IMR-90 (cell line): ENCODE results near the gene MACF1. TPM values are rescaled to one million over a fixed set of nuclear protein-coding genes. Genes with fewer than 3 reads are reported as not detected.

Experiments used
- ATAC-seq: fragments of 200-7000 bp; cut with Tn5 transposase; 2 replicates; pipeline ENCODE4 v1.9.1; 2020; ENCODE audit warnings: low read depth, mild to moderate bottlenecking, moderate library complexity
- BruUV-seq: library from RNA; stranded (reverse); fragments of 400-500 nt; replicated peaks from 2 replicates; lab custom pipeline; 2021; lab: Mats Ljungman, UMichigan
- CTCF ChIA-PET: fragments of 300-600 bp; formaldehyde crosslinking; extraction: SDS; loops from one replicate; lab custom pipeline; 2021; ENCODE audit warnings: antibody characterized with exemption; lab: Yijun Ruan, JAX
- POLR2A ChIA-PET: fragments of 300-600 bp; sonication (Branson Sonifier 250); formaldehyde crosslinking; loops from one replicate; lab custom pipeline; 2022; ENCODE audit warnings: antibody characterized with exemption; ENCODE audit not compliant: unreplicated experiment; lab: Charles Lee
- DNase-seq: peaks from one replicate; pipeline ENCODE4 v3.0.0; 2013
- H2AFZ ChIP-seq: replicated peaks from 2 replicates; pipeline ENCODE3; 2013; ENCODE audit warnings: low read length, mild to moderate bottlenecking; ENCODE audit not compliant: poor library complexity
- H2AK5ac ChIP-seq: 2 replicates; pipeline ENCODE4 v1.6.1; 2013; ENCODE audit warnings: low read depth, low read length, inconsistent platforms
- H2AK9ac ChIP-seq: replicated peaks from 2 replicates; pipeline ENCODE3; 2013; ENCODE audit warnings: mild to moderate bottlenecking, low read depth, low read length, moderate library complexity; ENCODE audit not compliant: poor library complexity
- H2BK120ac ChIP-seq: 2 replicates; pipeline ENCODE4 v1.6.1; 2013; ENCODE audit warnings: low read depth, low read length, inconsistent platforms
- H2BK15ac ChIP-seq: 3 replicates; pipeline ENCODE4 v1.6.1; 2013; ENCODE audit warnings: low read depth, low read length, inconsistent platforms
- H2BK20ac ChIP-seq: 2 replicates; pipeline ENCODE4 v1.6.1; 2013; ENCODE audit warnings: low read depth, mild to moderate bottlenecking, inconsistent platforms, low read length, moderate library complexity
- H2BK5ac ChIP-seq: 2 replicates; pipeline ENCODE4 v1.6.1; 2013; ENCODE audit warnings: mild to moderate bottlenecking, low read depth, low read length, inconsistent platforms; ENCODE audit not compliant: poor library complexity, severe bottlenecking
- H3K14ac ChIP-seq: replicated peaks from 2 replicates; pipeline ENCODE4 v1.6.1; 2013; ENCODE audit warnings: low read depth, low read length, inconsistent platforms
- H3K18ac ChIP-seq: 2 replicates; pipeline ENCODE4 v1.6.1; 2013; ENCODE audit warnings: low read depth, low read length, control low read depth
- H3K23ac ChIP-seq: 2 replicates; pipeline ENCODE4 v1.6.1; 2013; ENCODE audit warnings: low read depth, low read length, inconsistent platforms
- H3K27ac ChIP-seq: 2 replicates; pipeline ENCODE4 v1.5.1; 2013; ENCODE audit warnings: mild to moderate bottlenecking, control low read depth, low read length; ENCODE audit not compliant: insufficient read depth
- H3K27me3 ChIP-seq: 2 replicates; pipeline ENCODE4 v1.6.1; 2013; ENCODE audit warnings: low read length; ENCODE audit not compliant: control insufficient read depth, insufficient read depth
- H3K36me3 ChIP-seq: 2 replicates; pipeline ENCODE4 v1.6.1; 2013; ENCODE audit warnings: low read length, mixed read lengths; ENCODE audit not compliant: control insufficient read depth, insufficient read depth
- H3K4ac ChIP-seq: 2 replicates; pipeline ENCODE4 v1.6.1; 2013; ENCODE audit warnings: low read depth, low read length, inconsistent platforms
- H3K4me1 ChIP-seq: 2 replicates; pipeline ENCODE4 v1.6.1; 2013; ENCODE audit warnings: low read length, mixed read lengths; ENCODE audit not compliant: control insufficient read depth, insufficient read depth
- H3K4me2 ChIP-seq: 2 replicates; pipeline ENCODE4 v1.6.1; 2013; ENCODE audit warnings: low read depth, mild to moderate bottlenecking, control low read depth, low read length, moderate library complexity
- H3K4me3 ChIP-seq: 2 replicates; pipeline ENCODE4 v1.5.1; 2013; ENCODE audit warnings: low read depth, mild to moderate bottlenecking, control low read depth, low read length, moderate library complexity; ENCODE audit not compliant: insufficient read depth
- H3K56ac ChIP-seq: 2 replicates; pipeline ENCODE4 v1.6.1; 2013; ENCODE audit warnings: low read length, inconsistent platforms; ENCODE audit not compliant: insufficient read depth; ENCODE audit errors: extremely low read depth
- H3K79me1 ChIP-seq, 2 experiments: 2 replicates each; pipeline ENCODE4 v1.6.1; 2013; ENCODE audit warnings: low read length in 2 of 2, inconsistent platforms in 1 of 2, low read depth in 1 of 2
- H3K9ac ChIP-seq: 2 replicates; pipeline ENCODE4 v1.6.1; 2013; ENCODE audit warnings: low read depth, low read length, control low read depth
- H3K9me1 ChIP-seq: 2 replicates; pipeline ENCODE4 v1.6.1; 2013; ENCODE audit warnings: low read length, inconsistent platforms; ENCODE audit not compliant: insufficient read depth
- H3K9me3 ChIP-seq: 2 replicates; pipeline ENCODE4 v1.6.1; 2013; ENCODE audit warnings: low read length; ENCODE audit not compliant: control insufficient read depth, insufficient read depth
- H4K20me1 ChIP-seq: 2 replicates; pipeline ENCODE4 v1.6.1; 2013; ENCODE audit warnings: low read length, inconsistent platforms; ENCODE audit not compliant: insufficient read depth
- H4K5ac ChIP-seq: 2 replicates; pipeline ENCODE4 v1.6.1; 2013; ENCODE audit warnings: mild to moderate bottlenecking, low read depth, low read length, control low read depth
- H4K8ac ChIP-seq, 2 experiments: 2 replicates each; pipeline ENCODE4 v1.6.1; 2013; ENCODE audit warnings: low read depth in 2 of 2, low read length in 2 of 2, control low read depth in 1 of 2, inconsistent platforms in 1 of 2
- H4K91ac ChIP-seq: 2 replicates; pipeline ENCODE4 v1.6.1; 2013; ENCODE audit warnings: low read depth, low read length, inconsistent platforms; ENCODE audit not compliant: insufficient read depth
- BHLHE40 ChIP-seq: fragments of 150-350 bp; IDR thresholded peaks from 2 replicates; pipeline ENCODE4 v1.6.1; 2016; ENCODE audit warnings: mild to moderate bottlenecking, low read depth, low read length
- CEBPB ChIP-seq: IDR thresholded peaks from 2 replicates; pipeline ENCODE4 v1.6.1; 2012; ENCODE audit warnings: low read depth, low read length, improper control_type of control experiment
- CHD1 ChIP-seq: IDR thresholded peaks from 2 replicates; pipeline ENCODE4 v1.6.1; 2012; ENCODE audit warnings: low read depth, low read length, improper control_type of control experiment
- CTCF ChIP-seq: conservative IDR thresholded peaks from 2 replicates; pipeline ENCODE4 v1.5.1; 2012; ENCODE audit warnings: mild to moderate bottlenecking, low read depth, low read length, improper control_type of control experiment
- FOS ChIP-seq: fragments of 150-350 bp; IDR thresholded peaks from 2 replicates; pipeline ENCODE4 v1.6.1; 2016; ENCODE audit warnings: low read depth, low read length
- MAFK ChIP-seq: IDR thresholded peaks from 2 replicates; pipeline ENCODE4 v1.6.1; 2012; ENCODE audit warnings: low read depth, low read length, improper control_type of control experiment
- MXI1 ChIP-seq: IDR thresholded peaks from 2 replicates; pipeline ENCODE4 v1.6.1; 2012; ENCODE audit warnings: low read depth, mild to moderate bottlenecking, low read length, moderate library complexity, borderline replicate concordance
- NFE2L2 ChIP-seq: fragments of 150-350 bp; IDR thresholded peaks from 2 replicates; pipeline ENCODE4 v1.6.1; 2016; ENCODE audit warnings: low read depth, mild to moderate bottlenecking, low read length
- POLR2A ChIP-seq: IDR thresholded peaks from 2 replicates; pipeline ENCODE4 v1.6.1; 2012; ENCODE audit warnings: mild to moderate bottlenecking, low read depth, low read length
- SMC3 ChIP-seq: fragments of 150-350 bp; IDR thresholded peaks from 2 replicates; pipeline ENCODE4 v1.6.1; 2016; ENCODE audit warnings: low read depth, mild to moderate bottlenecking, antibody characterized with exemption, low read length, moderate library complexity
- USF2 ChIP-seq: fragments of 150-350 bp; IDR thresholded peaks from 2 replicates; pipeline ENCODE4 v1.6.1; 2017; ENCODE audit warnings: mild to moderate bottlenecking, antibody characterized with exemption, low read length, low read depth
- WGBS, 2 experiments: methylation state at CpG; one replicate each; pipeline versions ENCODE4 v1.1.5 to v1.1.7; 2013; ENCODE audit warnings: missing lambda C conversion rate in 2 of 2; ENCODE audit not compliant: insufficient read length in 1 of 2; ENCODE audit errors: extremely low coverage in 2 of 2; 5-methylcytosine and 5-hydroxymethylcytosine counted together
- dilution Hi-C: fragments of 300-500 bp; cut with HindIII; formaldehyde crosslinking; loops from one replicate; pipeline ENCODE4 v1.14.3; 2018; ENCODE audit warnings: low sequenced_read_pairs; ENCODE audit not compliant: unreplicated experiment
- in situ Hi-C: fragments of 300-500 bp; cut with MboI; formaldehyde crosslinking; loops from 3 replicates; pipeline ENCODE4 v1.14.3; 2019; ENCODE audit warnings: low sequenced_read_pairs, inconsistent platforms, mixed read lengths
- intact Hi-C: fragments of 100-400 bp; cut with micrococcal nuclease; formaldehyde crosslinking; loops from 2 replicates; pipeline ENCODE4 v1.10.0; 2022
- polyA plus RNA-seq, 3 experiments: library from polyadenylated mRNA; depleted of rRNA; stranded (reverse); fragments of >200 nt; gene quantifications; 2 replicates each; pipeline ENCODE4 v1.2.3, GENCODE V29; 2012; ENCODE audit warnings: low replicate concordance in 1 of 3
- total RNA-seq: library from RNA; depleted of rRNA; stranded (reverse); fragments of >200 nt; gene quantifications from 2 replicates; pipeline ENCODE4 v1.2.3, GENCODE V29; 2012

The MACF1 gene
- total and polyA plus RNA-seq, 2 of the 4 experiments (the other 2 are of a cell fraction), result 67.6 to 369 TPM

DNA sequence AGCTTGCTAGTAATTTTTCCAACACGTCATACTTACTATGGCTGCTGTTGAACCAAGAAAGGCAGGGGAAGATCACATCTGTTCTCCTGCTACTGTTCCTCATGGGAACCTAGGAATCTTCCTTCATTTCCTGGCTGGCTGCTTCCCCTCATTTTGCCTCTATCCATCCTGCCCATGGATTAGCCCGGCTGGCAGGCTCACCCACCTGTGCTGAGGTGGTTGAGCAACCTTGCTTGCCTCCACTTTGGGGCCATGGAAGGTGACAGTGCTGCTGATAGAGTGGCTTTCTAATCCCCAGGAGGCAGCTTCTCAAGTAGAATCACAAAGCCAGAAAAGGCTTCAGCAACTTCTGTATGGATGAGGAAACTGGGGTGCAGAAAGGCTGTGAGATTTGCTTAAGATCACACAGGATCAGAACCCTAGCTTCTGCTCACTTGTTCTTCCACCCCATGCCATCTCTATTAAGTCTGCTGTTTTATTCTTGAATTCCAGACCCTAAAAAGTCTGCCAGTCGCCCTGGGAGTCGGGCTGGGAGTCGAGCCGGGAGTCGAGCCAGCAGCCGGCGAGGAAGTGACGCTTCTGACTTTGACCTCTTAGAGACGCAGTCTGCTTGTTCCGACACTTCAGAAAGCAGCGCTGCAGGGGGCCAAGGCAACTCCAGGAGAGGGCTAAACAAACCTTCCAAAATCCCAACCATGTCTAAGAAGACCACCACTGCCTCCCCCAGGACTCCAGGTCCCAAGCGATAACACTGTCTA, 280.7 kb downstream of the MACF1 start:
- Histone ChIP-seq H4K20me1 (peaks cover 10% of the 10 kb centered on the region; the same call in 1 of the 2 replicates), H3K56ac (no peak overlapping the region), H3K27ac (no peak overlapping the region), H3K9me3 (no peaks in the 10 kb centered on the region), H3K18ac (no peak overlapping the region), H2BK15ac (no peak overlapping the region), H3K14ac (no peak overlapping the region), H2AK5ac (no peak overlapping the region), H3K4me3 (no peak overlapping the region), H3K23ac (no peak overlapping the region), H2BK5ac (no peak overlapping the region), H3K4me2 (no peak overlapping the region), H3K79me1 (peaks cover 8 to 16% of the 10 kb centered on the region in 2 experiments), H3K9ac (no peak overlapping the region), H3K4me1 (peaks cover 3% of the 10 kb centered on the region; the same call in 1 of the 2 replicates), H2AFZ (no peak overlapping the region), H4K91ac (no peak overlapping the region), H2BK120ac (no peak overlapping the region), H3K36me3 (peaks cover 43% of the 10 kb centered on the region), H2BK20ac (no peak overlapping the region), H3K9me1 (peaks cover 3% of the 10 kb centered on the region; the same call in 1 of the 2 replicates), H4K5ac (no peak overlapping the region), H4K8ac (no peak overlapping the region), H2AK9ac (no peak overlapping the region), H3K4ac (no peak overlapping the region), H3K27me3 (no peaks in the 10 kb centered on the region)
- TF ChIP-seq USF2, result no peak
- TF ChIP-seq MXI1, result no peak
- no peak for TF ChIP-seq NFE2L2
- TF ChIP-seq FOS, result no peak
- TF ChIP-seq CTCF, result no peak
- no peak for TF ChIP-seq POLR2A
- no peak for TF ChIP-seq CEBPB
- TF ChIP-seq MAFK, result no peak
- no peak for TF ChIP-seq BHLHE40
- TF ChIP-seq CHD1, result no peak
- TF ChIP-seq SMC3, result no peak
- ChIA-PET POLR2A (interaction anchor here (0.6 kb wide), 1 partner anchor 110 kb away, joined by 3 read pairs; no protein-coding TSS in a partner anchor), CTCF (no interaction called here)
- intact Hi-C loops (no loop called here), in situ Hi-C loops (loop anchor here (5.0 kb wide), 1 partner anchor 52 kb away; no protein-coding TSS in a partner anchor), dilution Hi-C loops (no loop called here)
- no TSS peak for BruUV-seq
- no peak for ATAC-seq
- WGBS, 2 experiments, result 90% methylated on average over 2 of the region's 14 CpGs; no CpG with 5 or more reads in 1 of the 2 experiments
- DNase-seq, result no peak
